Endothelial cell of umbilical vein (primary cell): ENCODE measurements around the gene MINK1. TPM values are rescaled to one million over a fixed set of nuclear protein-coding genes. Genes with fewer than 3 reads are reported as not detected.

Experiments
- BruUV-seq: library from RNA; stranded (reverse); fragments of 400-500 nt; replicated peaks from 2 replicates; lab custom pipeline; 2021; lab: Mats Ljungman, UMichigan
- CTCF ChIA-PET: fragments of 300-600, 350-600 bp; sonication (Branson Sonifier 250); formaldehyde crosslinking; loops from one replicate; lab custom pipeline; 2021; ENCODE audit warnings: antibody characterized with exemption, inconsistent platforms; lab: Charles Lee
- POLR2A ChIA-PET: fragments of 300-600, 350-600 bp; sonication (Branson Sonifier 250); formaldehyde crosslinking; loops from one replicate; lab custom pipeline; 2021; ENCODE audit warnings: antibody characterized with exemption, inconsistent platforms; lab: Charles Lee
- DNase-seq: peaks from one replicate; pipeline ENCODE4 v3.0.0-alpha.2; 2011; ENCODE audit warnings: low read depth, low spot score
- FAIRE-seq: peaks from 2 replicates; lab custom pipeline; 2011; peaks lifted over from hg19 to GRCh38; lab: Jason Lieb, UNC
- H2AFZ ChIP-seq: 2 replicates; pipeline ENCODE4 v1.6.0; 2012; ENCODE audit warnings: low read depth, low read length, control low read depth, inconsistent platforms
- H3K27ac ChIP-seq: 2 replicates; pipeline ENCODE4 v1.5.1; 2011; ENCODE audit warnings: low read depth, mild to moderate bottlenecking, control low read depth, low read length, moderate library complexity; ENCODE audit not compliant: insufficient read depth
- H3K27me3 ChIP-seq, 2 experiments: 2 replicates each; pipeline versions ENCODE4 v1.6.0 to v1.6.1; 2011; ENCODE audit warnings: low read length in 2 of 2, mixed read lengths in 1 of 2; ENCODE audit not compliant: control insufficient read depth in 2 of 2, insufficient read depth in 2 of 2
- H3K36me3 ChIP-seq, 2 experiments: 2 replicates in 1 of 2; 3 replicates in 1 of 2; pipeline ENCODE4 v1.5.1; 2011; ENCODE audit warnings: low read length in 2 of 2, mild to moderate bottlenecking in 1 of 2, moderate library complexity in 1 of 2; ENCODE audit not compliant: control insufficient read depth in 2 of 2, insufficient read depth in 2 of 2; ENCODE audit errors: extremely low read depth in 1 of 2
- H3K4me1 ChIP-seq: 3 replicates; pipeline ENCODE4 v1.5.1; 2011; ENCODE audit warnings: mild to moderate bottlenecking, low read length; ENCODE audit not compliant: control insufficient read depth, insufficient read depth; ENCODE audit errors: extremely low read depth
- H3K4me2 ChIP-seq: 2 replicates; pipeline ENCODE4 v1.6.1; 2011; ENCODE audit warnings: low read length, control low read depth, mixed read lengths; ENCODE audit not compliant: insufficient read depth
- H3K4me3 ChIP-seq, 3 experiments: fragments of 200-600 bp in 1 of 3; sonication (generic), shearing (Covaris generic) in 1 of 3; replicated peaks in 1 of 3; 2 replicates each; pipeline ENCODE4 v1.5.1; 2011 to 2016; ENCODE audit warnings: control low read depth in 3 of 3, low read length in 3 of 3, mild to moderate bottlenecking in 2 of 3, inconsistent platforms in 1 of 3, low read depth in 1 of 3, moderate library complexity in 1 of 3; ENCODE audit not compliant: insufficient read depth in 1 of 3
- H3K79me2 ChIP-seq: 2 replicates; pipeline ENCODE4 v1.6.0; 2012; ENCODE audit warnings: low read length, inconsistent platforms; ENCODE audit not compliant: control insufficient read depth, insufficient read depth
- H3K9ac ChIP-seq: replicated peaks from 2 replicates; pipeline ENCODE3; 2011; ENCODE audit warnings: low read length, control low read depth; ENCODE audit not compliant: insufficient read depth; ENCODE audit errors: extremely low read depth
- H3K9me1 ChIP-seq: replicated peaks from 3 replicates; pipeline ENCODE4 v1.6.0; 2011; ENCODE audit warnings: mild to moderate bottlenecking, low read length; ENCODE audit not compliant: control insufficient read depth, insufficient read depth; ENCODE audit errors: extremely low read depth
- H3K9me3 ChIP-seq: replicated peaks from 2 replicates; pipeline ENCODE4 v1.5.1; 2012; ENCODE audit warnings: low read length, inconsistent platforms; ENCODE audit not compliant: control insufficient read depth, insufficient read depth
- H4K20me1 ChIP-seq: replicated peaks from 2 replicates; pipeline ENCODE3; 2011; ENCODE audit warnings: mild to moderate bottlenecking, low read length; ENCODE audit not compliant: control insufficient read depth, insufficient read depth; ENCODE audit errors: extremely low read depth
- CTCF ChIP-seq, 2 donors: IDR thresholded peaks; 1 replicate in 1 of 2; 2 replicates in 1 of 2; pipeline ENCODE4 v1.5.1; 2011; ENCODE audit warnings: low read length in 2 of 2, mild to moderate bottlenecking in 2 of 2, moderate library complexity in 2 of 2, control low read depth in 1 of 2, inconsistent platforms in 1 of 2, low read depth in 1 of 2; ENCODE audit not compliant: insufficient read depth in 1 of 2; ENCODE audit errors: extremely low read depth in 1 of 2
- EZH2 ChIP-seq: IDR thresholded peaks from 2 replicates; pipeline ENCODE4 v1.6.1; 2012; ENCODE audit warnings: borderline replicate concordance, low read depth, mild to moderate bottlenecking, moderate library complexity, low read length, inconsistent platforms; ENCODE audit not compliant: severe bottlenecking
- FOS ChIP-seq: IDR thresholded peaks from 2 replicates; pipeline ENCODE4 v1.6.1; 2011; ENCODE audit warnings: mild to moderate bottlenecking, low read length, moderate library complexity, borderline replicate concordance; ENCODE audit not compliant: insufficient read depth
- GATA2 ChIP-seq: IDR thresholded peaks from 2 replicates; pipeline ENCODE4 v1.7.0; 2011; ENCODE audit warnings: low read depth, mild to moderate bottlenecking, moderate library complexity, mixed read lengths, low read length; ENCODE audit not compliant: insufficient read length, insufficient read depth
- JUN ChIP-seq: IDR thresholded peaks from 2 replicates; pipeline ENCODE4 v1.6.1; 2011; ENCODE audit warnings: borderline replicate concordance, low read depth; ENCODE audit not compliant: insufficient read length, insufficient read depth
- MAX ChIP-seq: IDR thresholded peaks from 2 replicates; pipeline ENCODE4 v1.6.1; 2011; ENCODE audit not compliant: insufficient read depth, insufficient read length
- MYC ChIP-seq: IDR thresholded peaks from one replicate; pipeline ENCODE4 v1.6.1; 2011; ENCODE audit warnings: mild to moderate bottlenecking, low read depth, low read length
- POLR2A ChIP-seq: IDR thresholded peaks from 2 replicates; pipeline ENCODE4 v1.6.1; 2012; ENCODE audit warnings: low read depth, mild to moderate bottlenecking, control low read depth, low read length
- POLR2AphosphoS5 ChIP-seq: IDR thresholded peaks from 2 replicates; pipeline ENCODE4 v1.6.1; 2012; ENCODE audit warnings: low read depth, mild to moderate bottlenecking, control low read depth, low read length, moderate library complexity; ENCODE audit not compliant: insufficient read depth
- dilution Hi-C: fragments of 300-500 bp; cut with MboI; formaldehyde crosslinking; loops from one replicate; pipeline ENCODE4 v1.15.0; 2019; ENCODE audit warnings: low sequenced_read_pairs; ENCODE audit not compliant: extremely low pct_ligation_motif_present
- intact Hi-C: fragments of 100-400 bp; cut with micrococcal nuclease; formaldehyde crosslinking; loops from one replicate; pipeline ENCODE4 v1.10.0; 2022
- polyA plus RNA-seq, 4 experiments: library from polyadenylated mRNA; depleted of rRNA in 3 of 4; stranded (reverse) in 3 of 4; unstranded in 1 of 4; fragments of >200 nt; gene quantifications; 2 replicates each; pipeline versions ENCODE4 v1.2.1 to v1.2.3, GENCODE V29; 2011 to 2012; ENCODE audit warnings: missing spikeins in 1 of 4
- total RNA-seq: library from RNA; stranded (reverse); gene quantifications from 2 replicates; pipeline ENCODE4 v1.2.3, GENCODE V29; 2021

Gene MINK1
- total and polyA plus RNA-seq, 2 donors (not counting 3 experiments of a cell fraction or from before 2014, with no cell fraction given) = 53.6 to 89.4 TPM

- no peak for FAIRE-seq
- H3K27ac ChIP-seq = peak overlapping the region; percentile 81
- ChIA-PET POLR2A (interaction anchor here (1.0 to 2.3 kb wide), 3 partner anchors 14 to 31 kb away, joined by 4 to 15 read pairs (median 4); partner anchors contain the start of gene SPAG7), CTCF (interaction anchor here (1.0 to 3.3 kb wide), 9 partner anchors 18 to 92 kb away, joined by 3 to 44 read pairs (median 6); partner anchors contain the start of genes CHRNE, INCA1 and KIF1C)
- peaks cover 8 to 33% of the 10 kb centered on the region in 2 experiments for H3K36me3 ChIP-seq
- peaks cover 54% of the 10 kb centered on the region for H3K79me2 ChIP-seq
- no peak for DNase-seq
- intact Hi-C loops (loop anchor here (1.0 kb wide), 1 partner anchor 30 kb away; no protein-coding TSS in a partner anchor), dilution Hi-C loops (no loop called here)
- H3K9me1 ChIP-seq = no peaks in the 10 kb centered on the region
- peak overlapping the region; percentile 88 for H3K9ac ChIP-seq
- H4K20me1 ChIP-seq = no peaks in the 10 kb centered on the region
- no peaks in the 10 kb centered on the region for H3K9me3 ChIP-seq
- H3K4me3 ChIP-seq = peak overlapping the region; percentile 45 to 84 (median 77)
- H2AFZ ChIP-seq = peak overlapping the region; percentile 40
- no peaks in the 10 kb centered on the region for H3K27me3 ChIP-seq
- BruUV-seq = no TSS peak
- TF ChIP-seq POLR2AphosphoS5 = no peak
- no peak for TF ChIP-seq MAX
- no peak for TF ChIP-seq GATA2
- H3K4me1 ChIP-seq = peaks cover 19% of the 10 kb centered on the region
- peak overlapping the region; percentile 89 for H3K4me2 ChIP-seq
Observed at GRCh38 chr17:4939546-4939795, 106.3 kb downstream of the MINK1 start.

GRCh38 chr17:4939796-4940554, 106.8 kb downstream of the MINK1 start, which contains the start of the genes RNF167 and SLC25A11:
TSS of gene RNF167 (plus strand) at chr17:4940268. CDS start at chr17:4940910, 642 bp downstream.
TSS of gene SLC25A11 (minus strand) at chr17:4940046. CDS start at chr17:4939910, 136 bp downstream.
- intact Hi-C loops (loop anchor here (1.0 to 2.0 kb wide), 5 partner anchors 8 to 59 kb away; partner anchors contain the start of genes CAMTA2, PFN1 and SPAG7), dilution Hi-C loops (no loop called here)
- peak within 1 kb of the TSS; percentile 89 for H3K4me2 ChIP-seq
- peaks cover 8 to 37% of the 10 kb centered on the region in 2 experiments for H3K36me3 ChIP-seq
- no peaks in the 10 kb centered on the region for H3K27me3 ChIP-seq
- CTCF ChIA-PET = interaction anchor here (0.6 to 3.3 kb wide), 15 partner anchors 13 to 230 kb away, joined by 3 to 44 read pairs (median 4); partner anchors contain the start of genes CHRNE, INCA1, KIF1C and SPAG7
- H3K79me2 ChIP-seq = peaks cover 59% of the 10 kb centered on the region
- peak within 1 kb of the TSS; percentile 45 to 84 (median 77) for H3K4me3 ChIP-seq
- H3K27ac ChIP-seq = peak within 1 kb of the TSS; percentile 81
- peaks cover 21% of the 10 kb centered on the region for H3K4me1 ChIP-seq
- peak within 1 kb of the TSS; percentile 88 for H3K9ac ChIP-seq
- no peaks in the 10 kb centered on the region for H3K9me3 ChIP-seq
- no peaks in the 10 kb centered on the region for H4K20me1 ChIP-seq
- peak; percentile 98 for FAIRE-seq
- peak; percentile 100 for DNase-seq
- BruUV-seq = no TSS peak
- no peaks in the 10 kb centered on the region for H3K9me1 ChIP-seq
- peak; percentile 31 for TF ChIP-seq MAX
- peak; percentile 84 for TF ChIP-seq POLR2AphosphoS5
- no peak for TF ChIP-seq GATA2
- peak; percentile 85 for TF ChIP-seq POLR2A
- TF ChIP-seq FOS = no peak
- no peak for TF ChIP-seq MYC
- no peak for TF ChIP-seq EZH2
- no peak for TF ChIP-seq JUN
- TF ChIP-seq CTCF (IDR thresholded peaks at IDR 0.05; ENCODE audit: extremely low read depth in 1 of 2, insufficient read depth in 1 of 2, low read depth in 1 of 2, low read length in 2 of 2) = no peak
- POLR2A ChIA-PET = interaction anchor here (0.7 to 2.3 kb wide), 5 partner anchors 11 to 31 kb away, joined by 4 to 15 read pairs (median 4); partner anchors contain the start of genes ENO3 and SPAG7
- peak within 1 kb of the TSS; percentile 40 for H2AFZ ChIP-seq
